Endodermal cell (in vitro differentiated cells): Measurements from ENCODE around the gene BBOX1. TPM values are rescaled to one million over a fixed set of nuclear protein-coding genes. Genes with fewer than 3 reads are reported as not detected.
A peak's percentile ranks its signal among the peaks of the same experiment; 100 is the strongest.

Experiments
- DNase-seq: peaks from one replicate; pipeline ENCODE4 v3.0.0-alpha.2; 2017
- H3K27ac ChIP-seq: 2 replicates; pipeline ENCODE4 v1.5.1; 2013; ENCODE audit warnings: mild to moderate bottlenecking, low read depth, low read length, moderate library complexity
- H3K27me3 ChIP-seq: 2 replicates; pipeline ENCODE4 v1.6.1; 2013; ENCODE audit warnings: mild to moderate bottlenecking, low read length, moderate library complexity; ENCODE audit not compliant: insufficient read depth, control insufficient read depth, poor library complexity, severe bottlenecking
- H3K36me3 ChIP-seq: 2 replicates; pipeline ENCODE4 v1.7.0; 2013; ENCODE audit warnings: mild to moderate bottlenecking, low read length, moderate library complexity; ENCODE audit not compliant: control insufficient read depth, insufficient read depth
- H3K4me1 ChIP-seq: one replicate; pipeline ENCODE4 v1.7.0; 2013; ENCODE audit warnings: low read length; ENCODE audit not compliant: control insufficient read depth, insufficient read depth
- H3K4me3 ChIP-seq: 2 replicates; pipeline ENCODE4 v1.5.1; 2013; ENCODE audit warnings: mild to moderate bottlenecking, low read length, moderate library complexity
- H3K9ac ChIP-seq: 2 replicates; pipeline ENCODE4 v1.6.1; 2013; ENCODE audit warnings: mild to moderate bottlenecking, low read length, moderate library complexity; ENCODE audit not compliant: poor library complexity, severe bottlenecking; ENCODE audit errors: extremely low read depth
- H3K9me3 ChIP-seq: 2 replicates; pipeline ENCODE4 v1.6.1; 2013; ENCODE audit warnings: mild to moderate bottlenecking, low read length, moderate library complexity; ENCODE audit not compliant: control insufficient read depth
- H3K27ac Mint-ChIP-seq: 2 replicates; pipeline ENCODE4 v1.8.0; 2020; ENCODE audit warnings: mixed read lengths
- H3K27me3 Mint-ChIP-seq: 2 replicates; pipeline ENCODE4 v1.8.0; 2021; ENCODE audit warnings: mild to moderate bottlenecking, mixed read lengths; ENCODE audit not compliant: insufficient read depth
- H3K36me3 Mint-ChIP-seq: 2 replicates; pipeline ENCODE4 v1.8.0; 2020; ENCODE audit warnings: low read depth, mixed read lengths
- H3K4me1 Mint-ChIP-seq: 2 replicates; pipeline ENCODE4 v1.8.0; 2020; ENCODE audit warnings: mixed read lengths
- H3K4me3 Mint-ChIP-seq: 2 replicates; pipeline ENCODE4 v1.8.0; 2020; ENCODE audit warnings: mild to moderate bottlenecking, moderate library complexity, mixed read lengths
- H3K9me3 Mint-ChIP-seq: 2 replicates; pipeline ENCODE4 v1.8.0; 2020; ENCODE audit warnings: mild to moderate bottlenecking, mixed read lengths
- WGBS, 2 experiments: methylation state at CpG; one replicate each; pipeline versions ENCODE4 v1.1.5 to v1.1.7; 2013; ENCODE audit warnings: missing lambda C conversion rate in 2 of 2, mixed read lengths in 1 of 2; ENCODE audit not compliant: insufficient coverage in 1 of 2, insufficient read length in 1 of 2; 5-methylcytosine and 5-hydroxymethylcytosine counted together
- total RNA-seq, 2 donors: library from RNA; stranded (reverse); fragmentation: NEBNext Ultra II Directional in 1 of 2; extraction: Animal tissue kit (Norgen Biotek cat#: 25700) in 1 of 2; gene quantifications; 2 replicates in 1 of 2; 3 replicates in 1 of 2; pipeline ENCODE4 v1.2.1, GENCODE V29; 2021
- TF ChIP-seq, protein P1 (sequence below): fragments of 200-600 bp; sonication (generic); conservative IDR thresholded peaks from 2 replicates; pipeline ENCODE4 v1.5.0; 2021; ENCODE audit warnings: antibody characterized with exemption, mild to moderate bottlenecking

The BBOX1 gene
- total RNA-seq, 2 donors from 2014 or later, result not detected

DNA sequence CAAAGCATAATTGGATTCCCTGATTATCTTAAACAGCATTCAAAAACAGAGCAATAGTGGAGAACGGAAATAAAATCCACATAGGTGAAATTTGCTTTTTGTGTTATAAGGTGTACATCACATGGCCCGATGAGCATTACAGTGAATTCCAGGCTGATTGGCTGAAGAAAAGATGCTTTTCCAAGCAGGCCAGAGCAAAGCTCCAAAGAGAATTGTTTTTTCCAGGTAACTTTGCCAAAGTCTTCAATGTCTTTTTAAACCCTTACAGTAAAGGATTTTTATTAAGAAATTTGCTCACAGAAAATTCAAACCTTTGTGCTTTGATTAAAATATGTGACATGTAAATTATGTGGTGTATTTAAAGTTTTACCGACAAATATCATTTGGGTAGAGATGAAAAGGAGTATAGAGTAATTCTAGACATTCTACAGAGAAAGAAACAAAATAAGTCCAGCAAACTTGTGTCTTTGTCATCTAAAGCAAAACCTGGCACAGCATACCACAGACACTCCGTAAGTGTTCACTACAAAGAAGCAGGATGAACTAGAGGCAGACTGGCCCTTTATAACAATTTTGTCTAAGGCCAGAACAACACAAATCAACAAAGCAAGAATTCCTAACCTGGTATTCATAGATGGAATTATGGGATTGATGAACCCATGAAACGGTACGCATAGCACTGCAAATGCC, 16.6 kb downstream of the BBOX1 start:
- no peak overlapping the region for H3K4me3 Mint-ChIP-seq
- H3K9ac ChIP-seq, result no peak overlapping the region
- no peaks in the 10 kb centered on the region for H3K9me3 Mint-ChIP-seq
- H3K36me3 Mint-ChIP-seq, result no peaks in the 10 kb centered on the region
- no peak for DNase-seq
- no peaks in the 10 kb centered on the region for H3K36me3 ChIP-seq
- no peak overlapping the region for H3K27ac ChIP-seq
- no peaks in the 10 kb centered on the region for H3K27me3 ChIP-seq
- WGBS, 2 experiments, result 93 to 100% methylated on average over 2 to 6 of the region's 6 CpGs
- no peak overlapping the region for H3K4me3 ChIP-seq
- TF ChIP-seq, protein P1, sequence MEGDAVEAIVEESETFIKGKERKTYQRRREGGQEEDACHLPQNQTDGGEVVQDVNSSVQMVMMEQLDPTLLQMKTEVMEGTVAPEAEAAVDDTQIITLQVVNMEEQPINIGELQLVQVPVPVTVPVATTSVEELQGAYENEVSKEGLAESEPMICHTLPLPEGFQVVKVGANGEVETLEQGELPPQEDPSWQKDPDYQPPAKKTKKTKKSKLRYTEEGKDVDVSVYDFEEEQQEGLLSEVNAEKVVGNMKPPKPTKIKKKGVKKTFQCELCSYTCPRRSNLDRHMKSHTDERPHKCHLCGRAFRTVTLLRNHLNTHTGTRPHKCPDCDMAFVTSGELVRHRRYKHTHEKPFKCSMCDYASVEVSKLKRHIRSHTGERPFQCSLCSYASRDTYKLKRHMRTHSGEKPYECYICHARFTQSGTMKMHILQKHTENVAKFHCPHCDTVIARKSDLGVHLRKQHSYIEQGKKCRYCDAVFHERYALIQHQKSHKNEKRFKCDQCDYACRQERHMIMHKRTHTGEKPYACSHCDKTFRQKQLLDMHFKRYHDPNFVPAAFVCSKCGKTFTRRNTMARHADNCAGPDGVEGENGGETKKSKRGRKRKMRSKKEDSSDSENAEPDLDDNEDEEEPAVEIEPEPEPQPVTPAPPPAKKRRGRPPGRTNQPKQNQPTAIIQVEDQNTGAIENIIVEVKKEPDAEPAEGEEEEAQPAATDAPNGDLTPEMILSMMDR, result no peak
- peaks cover 8% of the 10 kb centered on the region for H3K4me1 ChIP-seq
- H3K27me3 Mint-ChIP-seq, result no peaks in the 10 kb centered on the region
- no peak overlapping the region for H3K27ac Mint-ChIP-seq
- H3K4me1 Mint-ChIP-seq, result peaks cover 10% of the 10 kb centered on the region
- H3K9me3 ChIP-seq, result no peaks in the 10 kb centered on the region

DNA sequence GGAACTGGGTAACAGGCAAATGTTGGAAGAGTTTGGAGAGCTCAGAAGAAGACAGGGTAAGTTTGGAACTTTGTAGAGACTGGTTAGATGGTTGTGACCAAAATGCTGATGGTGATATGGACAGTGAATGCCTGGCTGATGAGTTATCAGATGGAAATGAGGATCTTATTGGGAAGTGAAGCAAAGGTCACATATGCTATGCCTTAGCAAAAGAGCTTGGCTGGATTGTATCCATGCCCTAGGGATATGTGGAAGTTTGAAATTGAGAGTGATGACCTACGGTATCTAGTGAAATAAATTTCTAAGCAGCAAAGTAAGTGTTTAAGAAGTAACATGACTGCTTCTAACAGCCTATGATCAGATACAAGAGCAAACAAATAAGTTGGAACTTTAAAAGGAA, 17.8 kb downstream of the BBOX1 start:
- Histone ChIP-seq H3K9me3 (no peaks in the 10 kb centered on the region), H3K27ac (no peak overlapping the region), H3K9ac (no peak overlapping the region), H3K27me3 (no peaks in the 10 kb centered on the region), H3K4me1 (no peaks in the 10 kb centered on the region), H3K4me3 (no peak overlapping the region), H3K36me3 (no peaks in the 10 kb centered on the region)
- Mint-ChIP-seq H3K27ac (no peak overlapping the region), H3K36me3 (no peaks in the 10 kb centered on the region), H3K27me3 (no peaks in the 10 kb centered on the region), H3K4me1 (peaks cover 4% of the 10 kb centered on the region), H3K4me3 (no peak overlapping the region), H3K9me3 (no peaks in the 10 kb centered on the region)
- WGBS, 2 experiments, result 89 to 100% methylated on average over 1 of the region's 1 CpG
- TF ChIP-seq, protein P1, result no peak
- no peak for DNase-seq

DNA sequence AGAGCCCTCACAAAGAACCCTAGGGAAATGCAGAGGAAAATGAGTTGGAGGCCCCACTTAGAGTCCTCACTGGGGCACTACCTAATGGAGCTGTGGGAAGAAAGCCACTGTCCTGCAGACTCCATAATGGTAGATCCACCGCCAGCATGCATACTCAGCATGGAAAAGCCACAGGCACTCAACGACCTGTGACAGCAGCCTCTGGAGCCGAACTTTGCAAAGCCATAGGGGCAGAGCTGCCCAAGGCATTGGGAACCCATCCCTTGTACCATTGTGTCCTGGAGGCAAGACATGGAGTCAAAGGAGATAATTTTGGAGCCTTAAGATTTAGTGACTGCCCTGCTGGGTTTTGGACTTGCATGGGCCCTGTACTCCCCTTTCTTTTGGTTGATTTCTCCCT, 18.8 kb downstream of the BBOX1 start:
- TF ChIP-seq, protein P1, result no peak
- Mint-ChIP-seq H3K27ac (no peak overlapping the region), H3K36me3 (no peaks in the 10 kb centered on the region)

More for the DNA sequence above, 18.8 kb downstream of the BBOX1 start:
- no peaks in the 10 kb centered on the region for H3K27me3 Mint-ChIP-seq
- 68 to 75% methylated on average over 3 of the region's 3 CpGs for WGBS, 2 experiments
- peaks cover 4% of the 10 kb centered on the region for H3K4me1 Mint-ChIP-seq
- Histone ChIP-seq H3K36me3 (no peaks in the 10 kb centered on the region), H3K27ac (no peak overlapping the region), H3K4me1 (no peaks in the 10 kb centered on the region), H3K9ac (no peak overlapping the region), H3K27me3 (no peaks in the 10 kb centered on the region), H3K9me3 (no peaks in the 10 kb centered on the region), H3K4me3 (no peak overlapping the region)
- H3K9me3 Mint-ChIP-seq, result no peaks in the 10 kb centered on the region
- no peak overlapping the region for H3K4me3 Mint-ChIP-seq
- peak; percentile 49 for DNase-seq
